HG03442 (cell line): ENCODE results near the gene SIRT2.
"Not testable (repeated sequence)": the region's sequence is repeated elsewhere in the genome, so short reads cannot be mapped to it uniquely, and the experiment has no call there.

Experiments used
- ATAC-seq: cut with Tn5 transposase; IDR thresholded peaks from one replicate; pipeline ENCODE4 v1.9.1; 2021; ENCODE audit warnings: mild to moderate bottlenecking, moderate library complexity; ENCODE audit not compliant: unreplicated experiment

SIRT2 gene

GRCh38 chr19:38830039-38830733 is 69.2 kb downstream of the SIRT2 start:
- no peak for ATAC-seq

- not testable (repeated sequence) for ATAC-seq
These were observed 70.2 kb downstream of the SIRT2 start for GRCh38 chr19:38829203-38829602.
